HepG2 (cell line): ENCODE measurements around the gene PNKD. TPM values are rescaled to one million over a fixed set of nuclear protein-coding genes. Genes with fewer than 3 reads are reported as not detected.

Experiments
- ATAC-seq: fragments of 200-7000 bp; cut with Tn5 transposase; 3 replicates; pipeline ENCODE4 v1.9.1; 2020; ENCODE audit warnings: mild to moderate bottlenecking, moderate library complexity
- BruUV-seq: library from RNA; stranded (reverse); fragments of 400-500 nt; replicated peaks from 2 replicates; lab custom pipeline; 2021; lab: Mats Ljungman, UMichigan
- CTCF ChIA-PET: fragments of 300-600 bp; formaldehyde crosslinking; extraction: SDS; loops from one replicate; lab custom pipeline; 2021; ENCODE audit warnings: low total read pairs, inconsistent platforms, low intra/inter-chr PET ratio; lab: Yijun Ruan, JAX
- POLR2A ChIA-PET: fragments of 350-600 bp; sonication (Branson Sonifier 250); formaldehyde crosslinking; loops from one replicate; lab custom pipeline; 2020; ENCODE audit warnings: antibody characterized with exemption, inconsistent platforms; lab: Yijun Ruan, JAX
- DNase-seq: peaks from one replicate; pipeline ENCODE4 v3.0.0-alpha.2; 2015; ENCODE audit warnings: low spot score
- FAIRE-seq: peaks from 3 replicates; lab custom pipeline; 2011; peaks lifted over from hg19 to GRCh38; lab: Jason Lieb, UNC
- H2AFZ ChIP-seq: one replicate; pipeline ENCODE4 v1.6.1; 2011; ENCODE audit warnings: low read length, inconsistent platforms
- H3K27ac ChIP-seq: fragments of 300-600 bp; 3 replicates; pipeline ENCODE4 v1.8.0; 2011; ENCODE audit warnings: mixed run types, mild to moderate bottlenecking, mixed read lengths, low read length, inconsistent platforms; ENCODE audit not compliant: insufficient read depth; ENCODE audit errors: extremely low read length
- H3K27me3 ChIP-seq, 2 experiments: fragments of 200-600 bp in 1 of 2; 2 replicates in 1 of 2; 3 replicates in 1 of 2; pipeline versions ENCODE4 v1.6.0 to v1.8.0; 2011; ENCODE audit warnings: low read length in 2 of 2, mild to moderate bottlenecking in 2 of 2, moderate library complexity in 2 of 2, inconsistent platforms in 1 of 2; ENCODE audit not compliant: insufficient read depth in 2 of 2, control insufficient read depth in 1 of 2
- H3K36me3 ChIP-seq, 2 experiments: fragments of 200-600 bp in 1 of 2; replicated peaks in 1 of 2; 2 replicates in 1 of 2; 3 replicates in 1 of 2; pipeline versions ENCODE4 v1.5.1 to v1.8.0; 2011; ENCODE audit warnings: low read length in 2 of 2, inconsistent platforms in 1 of 2; ENCODE audit not compliant: insufficient read depth in 2 of 2, control insufficient read depth in 1 of 2
- H3K4me1 ChIP-seq: 2 replicates; pipeline ENCODE4 v1.5.1; 2012; ENCODE audit warnings: low read length, inconsistent platforms; ENCODE audit not compliant: insufficient read depth
- H3K4me2 ChIP-seq: 2 replicates; pipeline ENCODE4 v1.6.0; 2011; ENCODE audit warnings: low read depth, low read length, inconsistent platforms
- H3K4me3 ChIP-seq, 3 experiments: fragments of 200-600 bp in 1 of 3; sonication (generic), shearing (Covaris generic) in 1 of 3; replicated peaks in 1 of 3; 2 replicates each; pipeline ENCODE4 v1.5.1; 2011 to 2016; ENCODE audit warnings: low read length in 3 of 3, inconsistent platforms in 2 of 3, low read depth in 2 of 3, mild to moderate bottlenecking in 2 of 3, control low read depth in 1 of 3, mixed read lengths in 1 of 3; ENCODE audit not compliant: insufficient read depth in 1 of 3
- H3K79me2 ChIP-seq: one replicate; pipeline ENCODE4 v1.6.1; 2011; ENCODE audit warnings: low read length, inconsistent platforms; ENCODE audit not compliant: insufficient read depth
- H3K9ac ChIP-seq: 2 replicates; pipeline ENCODE4 v1.6.0; 2011; ENCODE audit warnings: mild to moderate bottlenecking, low read depth, low read length, inconsistent platforms; ENCODE audit not compliant: insufficient read depth
- H3K9me3 ChIP-seq: 2 replicates; pipeline ENCODE4 v1.5.1; 2012; ENCODE audit warnings: mild to moderate bottlenecking, low read length
- H4K20me1 ChIP-seq: 2 replicates; pipeline ENCODE4 v1.6.0; 2011; ENCODE audit warnings: inconsistent platforms, mild to moderate bottlenecking, low read length, moderate library complexity; ENCODE audit not compliant: insufficient read depth
- ARNT2 ChIP-seq: sonication (generic); formaldehyde crosslinking; IDR thresholded peaks from 2 replicates; pipeline ENCODE4 v1.8.0; 2022; ENCODE audit warnings: mild to moderate bottlenecking, low read depth, missing genetic modification reagents, moderate library complexity
- CHCHD3 ChIP-seq: sonication (generic); formaldehyde crosslinking; IDR thresholded peaks from 2 replicates; pipeline ENCODE4 v1.8.0; 2022; ENCODE audit warnings: mild to moderate bottlenecking, missing genetic modification reagents, moderate library complexity
- DMAP1 ChIP-seq: IDR thresholded peaks from 2 replicates; pipeline ENCODE4 v1.6.1; 2016
- ETV6 ChIP-seq: sonication (generic); formaldehyde crosslinking; conservative IDR thresholded peaks from 2 replicates; pipeline ENCODE4 v1.4.0; 2020; ENCODE audit warnings: missing genetic modification reagents
- LCORL ChIP-seq, 2 experiments: fragments of 450-650 bp in 1 of 2; sonication (generic) in 1 of 2; formaldehyde crosslinking in 1 of 2; IDR thresholded peaks; 2 replicates each; pipeline versions ENCODE4 v1.5.0 to v1.6.1; 2017 to 2020; ENCODE audit warnings: antibody characterized with exemption in 1 of 2, missing genetic modification reagents in 1 of 2
- PPARG ChIP-seq: conservative IDR thresholded peaks from 2 replicates; pipeline ENCODE4 v1.6.1; 2016; ENCODE audit warnings: missing biosample characterization, missing genetic modification reagents
- RXRB ChIP-seq: IDR thresholded peaks from 2 replicates; pipeline ENCODE4 v1.6.1; 2016; ENCODE audit warnings: borderline replicate concordance, missing genetic modification reagents, missing compliant biosample characterization
- TFAP4 ChIP-seq: sonication (generic); IDR thresholded peaks from 2 replicates; pipeline ENCODE4 v1.6.1; 2016; ENCODE audit warnings: low read depth, borderline replicate concordance
- ZEB1 ChIP-seq: IDR thresholded peaks from 2 replicates; pipeline ENCODE4 v1.6.1; 2012; ENCODE audit warnings: mild to moderate bottlenecking, low read depth, inconsistent platforms; ENCODE audit not compliant: insufficient replicate concordance
- ZFP36L2 ChIP-seq: sonication (generic); formaldehyde crosslinking; IDR thresholded peaks from 2 replicates; pipeline ENCODE4 v1.4.0; 2020; ENCODE audit warnings: missing genetic modification reagents
- ZNF18 ChIP-seq: sonication (generic); formaldehyde crosslinking; IDR thresholded peaks from 2 replicates; pipeline ENCODE4 v1.8.0; 2022; ENCODE audit warnings: mild to moderate bottlenecking, missing genetic modification reagents; ENCODE audit not compliant: insufficient replicate concordance
- ZNF263 ChIP-seq: sonication (generic); formaldehyde crosslinking; IDR thresholded peaks from 2 replicates; pipeline ENCODE4 v1.4.0; 2020; ENCODE audit warnings: missing genetic modification reagents
- ZNF326 ChIP-seq: sonication (generic); formaldehyde crosslinking; IDR thresholded peaks from 2 replicates; pipeline ENCODE4 v1.4.0; 2020; ENCODE audit warnings: missing genetic modification reagents, borderline replicate concordance
- ZNF549 ChIP-seq: sonication (generic); formaldehyde crosslinking; IDR thresholded peaks from 2 replicates; pipeline ENCODE4 v1.5.0; 2020; ENCODE audit warnings: missing genetic modification reagents
- ZNF564 ChIP-seq: sonication (generic); formaldehyde crosslinking; IDR thresholded peaks from 2 replicates; pipeline ENCODE4 v1.8.1; 2023; ENCODE audit warnings: mild to moderate bottlenecking, missing genetic modification reagents
- ZNF672 ChIP-seq: sonication (generic); formaldehyde crosslinking; IDR thresholded peaks from 2 replicates; pipeline ENCODE4 v1.8.1; 2022; ENCODE audit warnings: missing genetic modification reagents
- WGBS: methylation state at CpG from one replicate; pipeline ENCODE4 v1.1.6; 2017; ENCODE audit warnings: low lambda C conversion rate; 5-methylcytosine and 5-hydroxymethylcytosine counted together
- in situ Hi-C: cut with HindIII; loops from 2 replicates; pipeline ENCODE4 v1.10.0; 2017; ENCODE audit warnings: low pct_unique_long_range_greater_than_20kb; ENCODE audit not compliant: extremely low pct_ligation_motif_present
- intact Hi-C: fragments of 100-400 bp; cut with micrococcal nuclease; formaldehyde crosslinking; loops from one replicate; pipeline ENCODE4 v1.10.0; 2022; ENCODE audit not compliant: unreplicated experiment
- polyA plus RNA-seq, 8 experiments: library from polyadenylated mRNA; depleted of rRNA in 3 of 8; stranded (reverse) in 7 of 8; unstranded in 1 of 8; fragments of >200 nt; fragmentation: Illumina TruSeq in 4 of 8; extraction: Trizol in 4 of 8; gene quantifications; 2 replicates each; pipeline versions ENCODE4 v1.2.1 to v1.2.3, GENCODE V29; 2011 to 2016; ENCODE audit warnings: low read depth in 4 of 8, missing spikeins in 1 of 8, mixed read lengths in 1 of 8; ENCODE audit not compliant: insufficient read depth in 1 of 8
- total RNA-seq, 5 experiments: library from RNA; depleted of rRNA; stranded (reverse); fragments of >200 nt; fragmentation: Illumina TruSeq; extraction: Trizol; gene quantifications; 2 replicates each; pipeline ENCODE4 v1.2.3, GENCODE V29; 2016; ENCODE audit warnings: low read depth in 1 of 5
- TF ChIP-seq, protein P1 (sequence below): sonication (generic); formaldehyde crosslinking; IDR thresholded peaks from 2 replicates; pipeline ENCODE4 v1.4.0; 2020; ENCODE audit warnings: missing genetic modification reagents
- TF ChIP-seq, protein P2 (sequence below): sonication (generic); formaldehyde crosslinking; IDR thresholded peaks from 2 replicates; pipeline ENCODE4 v1.8.1; 2023; ENCODE audit warnings: mild to moderate bottlenecking, moderate library complexity, missing genetic modification reagents

PNKD gene
- total and polyA plus RNA-seq, 2 of the 13 experiments (the other 11 are each of a cell fraction or from before 2014, with no cell fraction given) = 55.9 to 80.4 TPM

DNA sequence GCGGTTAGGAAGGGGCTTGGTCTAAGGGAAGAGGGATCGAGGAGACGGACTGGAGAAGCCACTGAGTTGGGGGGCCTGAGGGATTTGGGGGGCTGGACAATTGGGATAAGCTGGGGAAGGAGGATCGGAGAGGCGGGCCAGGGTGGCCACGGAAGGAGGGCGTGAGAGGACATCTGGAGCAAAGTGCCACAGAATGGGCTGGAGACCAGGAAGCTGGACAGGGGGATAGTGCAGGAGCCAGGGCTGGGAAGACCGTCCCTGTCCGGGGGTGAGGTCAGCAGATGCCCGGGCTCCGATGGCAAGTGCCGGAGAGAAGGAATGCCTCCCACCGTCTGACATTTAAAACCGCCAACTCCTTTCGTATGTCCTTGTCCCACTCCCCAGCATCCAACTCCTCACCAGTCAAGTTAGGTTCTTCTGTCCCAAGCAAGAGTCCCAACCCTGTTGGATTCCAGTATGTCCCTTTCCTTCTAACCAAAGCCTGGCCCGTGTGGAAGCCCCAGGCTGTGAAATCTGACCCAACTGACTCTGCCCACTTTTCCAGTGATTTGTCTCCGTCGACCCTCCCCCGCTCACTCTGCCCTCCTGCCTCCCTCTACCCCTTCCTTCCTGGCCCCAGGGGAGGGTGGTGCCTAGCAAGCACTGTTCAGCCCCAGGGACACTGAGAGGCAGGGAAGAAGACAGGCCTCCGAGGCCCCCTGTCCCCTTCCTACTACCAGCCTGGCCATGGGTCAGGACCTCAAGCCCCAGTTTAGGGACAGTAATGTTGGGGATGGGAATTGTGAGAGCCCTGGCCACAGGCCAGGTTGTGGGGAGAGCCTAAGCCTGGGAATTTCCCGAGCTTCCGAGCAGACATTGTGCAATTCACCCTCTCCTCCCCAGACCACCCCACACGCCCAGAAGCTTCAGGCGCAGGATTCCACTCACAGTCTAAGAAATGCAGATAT is 53.5 kb downstream of the PNKD start:
- Histone ChIP-seq H3K27ac (peak overlapping the region; percentile 87), H3K36me3 (no peaks in the 10 kb centered on the region; a peak in 1 of 5 replicates), H2AFZ (peak overlapping the region; percentile 20), H3K4me2 (peak overlapping the region; percentile 91), H3K9ac (peak overlapping the region; percentile 84), H3K27me3 (no peaks in the 10 kb centered on the region; a peak in 1 of 5 replicates), H3K4me3 (peak overlapping the region; percentile 64 to 99 (median 78)), H3K79me2 (no peaks in the 10 kb centered on the region), H4K20me1 (no peaks in the 10 kb centered on the region), H3K4me1 (peaks cover 35% of the 10 kb centered on the region), H3K9me3 (no peaks in the 10 kb centered on the region)
- FAIRE-seq = peak; percentile 67
- CTCF ChIA-PET = no interaction called here
- in situ Hi-C loops (no loop called here), intact Hi-C loops (loop anchor here (2.0 kb wide), 2 partner anchors 31 to 73 kb away; partner anchors contain the start of gene TMBIM1)
- peak; percentile 53 for ATAC-seq
- DNase-seq = peak; percentile 66
- POLR2A ChIA-PET = interaction anchor here (0.6 to 3.7 kb wide), 24 partner anchors 8 to 244 kb away, joined by 3 to 66 read pairs (median 8); partner anchors contain the start of genes AAMP, CATIP, CTDSP1 and PNKD
- BruUV-seq = TSS peak; percentile 83
- WGBS = under 1% methylated on average over 24 of the region's 24 CpGs
- TF ChIP-seq, protein P1, sequence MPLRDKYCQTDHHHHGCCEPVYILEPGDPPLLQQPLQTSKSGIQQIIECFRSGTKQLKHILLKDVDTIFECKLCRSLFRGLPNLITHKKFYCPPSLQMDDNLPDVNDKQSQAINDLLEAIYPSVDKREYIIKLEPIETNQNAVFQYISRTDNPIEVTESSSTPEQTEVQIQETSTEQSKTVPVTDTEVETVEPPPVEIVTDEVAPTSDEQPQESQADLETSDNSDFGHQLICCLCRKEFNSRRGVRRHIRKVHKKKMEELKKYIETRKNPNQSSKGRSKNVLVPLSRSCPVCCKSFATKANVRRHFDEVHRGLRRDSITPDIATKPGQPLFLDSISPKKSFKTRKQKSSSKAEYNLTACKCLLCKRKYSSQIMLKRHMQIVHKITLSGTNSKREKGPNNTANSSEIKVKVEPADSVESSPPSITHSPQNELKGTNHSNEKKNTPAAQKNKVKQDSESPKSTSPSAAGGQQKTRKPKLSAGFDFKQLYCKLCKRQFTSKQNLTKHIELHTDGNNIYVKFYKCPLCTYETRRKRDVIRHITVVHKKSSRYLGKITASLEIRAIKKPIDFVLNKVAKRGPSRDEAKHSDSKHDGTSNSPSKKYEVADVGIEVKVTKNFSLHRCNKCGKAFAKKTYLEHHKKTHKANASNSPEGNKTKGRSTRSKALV (CRISPR knock-in tag) = 0 out of 2 replicates have a peak, but pooled peaks have one; percentile 36
- no peak for TF ChIP-seq LCORL (IDR thresholded peaks at IDR 0.05)
- TF ChIP-seq LCORL (CRISPR knock-in tag; IDR thresholded peaks at IDR 0.05) = peak; percentile 88
- TF ChIP-seq ARNT2 = peak; percentile 69
- no peak for TF ChIP-seq ZFP36L2 (CRISPR knock-in tag)
- TF ChIP-seq RXRB (CRISPR knock-in tag) = no peak
- TF ChIP-seq ETV6 (CRISPR knock-in tag) = no peak; the same call in 1 of the 2 replicates
- no peak for TF ChIP-seq ZNF672
- 0 out of 2 replicates have a peak, but pooled peaks have one; percentile 38 for TF ChIP-seq ZNF263 (CRISPR knock-in tag)
- no peak for TF ChIP-seq ZNF549
- TF ChIP-seq CHCHD3 (CRISPR knock-in tag) = no peak
- TF ChIP-seq TFAP4 = peak; percentile 5; the same call in 1 of the 2 replicates
- TF ChIP-seq ZNF18 (CRISPR knock-in tag) = no peak
- TF ChIP-seq PPARG = no peak
- no peak for TF ChIP-seq ZNF326 (CRISPR knock-in tag)
- TF ChIP-seq ZEB1 = peak; percentile 21
- TF ChIP-seq, protein P2, sequence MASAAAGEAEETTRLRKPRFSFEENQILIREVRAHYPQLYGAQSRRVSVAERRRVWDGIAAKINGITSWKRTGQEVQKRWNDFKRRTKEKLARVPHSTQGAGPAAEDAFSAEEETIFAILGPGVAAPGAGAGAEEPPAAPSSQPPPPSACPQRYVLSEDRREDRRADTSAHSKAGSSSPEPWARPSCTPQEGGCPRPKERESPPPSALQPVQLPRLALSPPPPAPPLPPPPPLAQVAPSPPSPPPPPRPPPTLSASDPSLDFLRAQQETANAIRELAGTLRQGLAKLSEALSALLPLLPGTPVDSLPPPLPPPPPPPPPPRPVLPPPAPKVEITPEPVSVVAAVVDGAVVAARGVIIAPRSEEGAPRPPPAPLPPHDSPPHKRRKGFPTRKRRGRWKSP (CRISPR knock-in tag) = peak; percentile 6; the same call in 1 of the 2 replicates
- TF ChIP-seq DMAP1 (CRISPR knock-in tag) = no peak; the same call in 1 of the 2 replicates
- TF ChIP-seq ZNF564 (CRISPR knock-in tag) = no peak
